ENCODE results near the gene CAPZA3. TPM values are rescaled to one million over a fixed set of nuclear protein-coding genes. Genes with fewer than 3 reads are reported as not detected.
"Not testable (repeated sequence)": the region's sequence is repeated elsewhere in the genome, so short reads cannot be mapped to it uniquely, and the experiment has no call there.

Gene CAPZA3
- not detected in 2 replicates for total RNA-seq

- no peaks in the 10 kb centered on the region for H3K27me3 Mint-ChIP-seq
- no peak within 1 kb of the TSS for H3K27ac Mint-ChIP-seq
- no peaks in the 10 kb centered on the region for H3K9me3 Mint-ChIP-seq
- H3K36me3 Mint-ChIP-seq (ENCODE audit: low read depth), result no peaks in the 10 kb centered on the region
- no peaks in the 10 kb centered on the region for H3K4me1 Mint-ChIP-seq
- DNase-seq, result no peak
- intact Hi-C loops (cut with micrococcal nuclease), result no loop called here
- no peak within 1 kb of the TSS for H3K4me3 Mint-ChIP-seq
These were observed at the start of gene CAPZA3, which contains the start of gene PLCZ1 for GRCh38 chr12:18737819-18738218. Gene CAPZA3 (plus strand): TSS chr12:18738119. CDS start chr12:18738269, 150 bp downstream. Gene PLCZ1 (minus strand): TSS chr12:18738012. CDS start chr12:18737371, 641 bp downstream.

- Mint-ChIP-seq H3K9me3 (peaks cover 5% of the 10 kb centered on the region), H3K4me3 (no peak overlapping the region), H3K27me3 (no peaks in the 10 kb centered on the region), H3K27ac (no peak overlapping the region), H3K4me1 (no peaks in the 10 kb centered on the region), H3K36me3 (ENCODE audit: low read depth) (no peaks in the 10 kb centered on the region)
- intact Hi-C loops (cut with micrococcal nuclease), result no loop called here
- no peak for DNase-seq
These were observed 48.1 kb upstream of the CAPZA3 start for GRCh38 chr12:18689771-18690170.

- no peaks in the 10 kb centered on the region for H3K27me3 Mint-ChIP-seq
- H3K9me3 Mint-ChIP-seq, result peaks cover 5% of the 10 kb centered on the region
- H3K36me3 Mint-ChIP-seq (ENCODE audit: low read depth), result no peaks in the 10 kb centered on the region
- no peak overlapping the region for H3K27ac Mint-ChIP-seq
- no peak for DNase-seq
- H3K4me3 Mint-ChIP-seq, result no peak overlapping the region
- H3K4me1 Mint-ChIP-seq, result no peaks in the 10 kb centered on the region
- intact Hi-C loops (cut with micrococcal nuclease), result no loop called here
These were observed 47.3 kb upstream of the CAPZA3 start for GRCh38 chr12:18690653-18691052.

GRCh38 chr12:18693986-18694385 is 43.9 kb upstream of the CAPZA3 start:
- H3K27ac Mint-ChIP-seq; H3K4me1 Mint-ChIP-seq; DNase-seq; H3K9me3 Mint-ChIP-seq; intact Hi-C loops (cut with micrococcal nuclease); H3K27me3 Mint-ChIP-seq; H3K36me3 Mint-ChIP-seq (ENCODE audit: low read depth); H3K4me3 Mint-ChIP-seq: not testable (repeated sequence)

GRCh38 chr12:18696971-18697602 is 40.8 kb upstream of the CAPZA3 start:
- H3K27me3 Mint-ChIP-seq, result no peaks in the 10 kb centered on the region
- H3K4me1 Mint-ChIP-seq, result no peaks in the 10 kb centered on the region
- H3K4me3 Mint-ChIP-seq, result no peak overlapping the region
- intact Hi-C loops (cut with micrococcal nuclease), result no loop called here
- no peak for DNase-seq
- peaks cover 5% of the 10 kb centered on the region for H3K9me3 Mint-ChIP-seq
- H3K36me3 Mint-ChIP-seq (ENCODE audit: low read depth), result no peaks in the 10 kb centered on the region
- no peak overlapping the region for H3K27ac Mint-ChIP-seq

GRCh38 chr12:18700271-18700670 is 37.6 kb upstream of the CAPZA3 start:
- H3K27me3 Mint-ChIP-seq, result no peaks in the 10 kb centered on the region
- intact Hi-C loops (cut with micrococcal nuclease), result no loop called here
- H3K9me3 Mint-ChIP-seq, result no peaks in the 10 kb centered on the region
- H3K4me3 Mint-ChIP-seq, result no peak overlapping the region
- DNase-seq, result no peak
- no peaks in the 10 kb centered on the region for H3K36me3 Mint-ChIP-seq (ENCODE audit: low read depth)
- no peak overlapping the region for H3K27ac Mint-ChIP-seq
- H3K4me1 Mint-ChIP-seq, result no peaks in the 10 kb centered on the region

- Mint-ChIP-seq H3K4me3 (no peak overlapping the region), H3K9me3 (peaks cover 4% of the 10 kb centered on the region), H3K36me3 (ENCODE audit: low read depth) (no peaks in the 10 kb centered on the region), H3K27me3 (no peaks in the 10 kb centered on the region), H3K4me1 (no peaks in the 10 kb centered on the region), H3K27ac (no peak overlapping the region)
- intact Hi-C loops (cut with micrococcal nuclease), result no loop called here
- DNase-seq, result no peak
These were observed 34.6 kb upstream of the CAPZA3 start for GRCh38 chr12:18703321-18703720.

GRCh38 chr12:18703911-18704310 is 34.0 kb upstream of the CAPZA3 start:
- intact Hi-C loops (cut with micrococcal nuclease), result no loop called here
- no peak overlapping the region for H3K27ac Mint-ChIP-seq
- H3K27me3 Mint-ChIP-seq, result no peaks in the 10 kb centered on the region
- no peak for DNase-seq
- H3K4me3 Mint-ChIP-seq, result no peak overlapping the region
- H3K4me1 Mint-ChIP-seq, result no peaks in the 10 kb centered on the region
- no peaks in the 10 kb centered on the region for H3K36me3 Mint-ChIP-seq (ENCODE audit: low read depth)
- peaks cover 4% of the 10 kb centered on the region for H3K9me3 Mint-ChIP-seq

- intact Hi-C loops (cut with micrococcal nuclease), result no loop called here
- Mint-ChIP-seq H3K9me3 (peaks cover 10% of the 10 kb centered on the region), H3K4me3 (no peak overlapping the region), H3K4me1 (no peaks in the 10 kb centered on the region), H3K27me3 (no peaks in the 10 kb centered on the region), H3K36me3 (ENCODE audit: low read depth) (no peaks in the 10 kb centered on the region), H3K27ac (no peak overlapping the region)
- no peak for DNase-seq
These were observed 31.1 kb upstream of the CAPZA3 start for GRCh38 chr12:18706798-18707197.

- Mint-ChIP-seq H3K4me3 (no peak overlapping the region), H3K4me1 (no peaks in the 10 kb centered on the region), H3K27ac (no peak overlapping the region), H3K27me3 (no peaks in the 10 kb centered on the region), H3K9me3 (no peaks in the 10 kb centered on the region), H3K36me3 (ENCODE audit: low read depth) (no peaks in the 10 kb centered on the region)
- intact Hi-C loops (cut with micrococcal nuclease), result no loop called here
- DNase-seq, result no peak
These were observed 21.7 kb upstream of the CAPZA3 start for GRCh38 chr12:18716236-18716635.

- intact Hi-C loops (cut with micrococcal nuclease), result no loop called here
- H3K27ac Mint-ChIP-seq, result no peak overlapping the region
- no peak for DNase-seq
These were observed 19.5 kb upstream of the CAPZA3 start for GRCh38 chr12:18718462-18718861.

GRCh38 chr12:18719922-18720510 is 17.9 kb upstream of the CAPZA3 start:
- Mint-ChIP-seq H3K27me3 (no peaks in the 10 kb centered on the region), H3K9me3 (no peaks in the 10 kb centered on the region), H3K27ac (no peak overlapping the region), H3K4me1 (no peaks in the 10 kb centered on the region), H3K4me3 (no peak overlapping the region), H3K36me3 (ENCODE audit: low read depth) (no peaks in the 10 kb centered on the region)
- no peak for DNase-seq
- intact Hi-C loops (cut with micrococcal nuclease), result no loop called here

More at GRCh38 chr12:18718462-18718861, 19.5 kb upstream of the CAPZA3 start:
- no peaks in the 10 kb centered on the region for H3K9me3 Mint-ChIP-seq
- H3K4me1 Mint-ChIP-seq, result no peaks in the 10 kb centered on the region
- H3K27me3 Mint-ChIP-seq, result no peaks in the 10 kb centered on the region
- H3K4me3 Mint-ChIP-seq, result no peak overlapping the region
- H3K36me3 Mint-ChIP-seq (ENCODE audit: low read depth), result no peaks in the 10 kb centered on the region

- H3K27ac Mint-ChIP-seq, result no peak overlapping the region
- no peak overlapping the region for H3K4me3 Mint-ChIP-seq
- H3K27me3 Mint-ChIP-seq, result no peaks in the 10 kb centered on the region
- no peak for DNase-seq
- intact Hi-C loops (cut with micrococcal nuclease), result no loop called here
- H3K9me3 Mint-ChIP-seq, result no peaks in the 10 kb centered on the region
- no peaks in the 10 kb centered on the region for H3K36me3 Mint-ChIP-seq (ENCODE audit: low read depth)
- no peaks in the 10 kb centered on the region for H3K4me1 Mint-ChIP-seq
These were observed 17.2 kb upstream of the CAPZA3 start for GRCh38 chr12:18720690-18721089.

GRCh38 chr12:18721452-18721851 is 16.5 kb upstream of the CAPZA3 start:
- Mint-ChIP-seq H3K36me3 (ENCODE audit: low read depth) (no peaks in the 10 kb centered on the region), H3K4me1 (no peaks in the 10 kb centered on the region), H3K9me3 (no peaks in the 10 kb centered on the region), H3K27ac (no peak overlapping the region), H3K27me3 (no peaks in the 10 kb centered on the region), H3K4me3 (no peak overlapping the region)
- no peak for DNase-seq
- intact Hi-C loops (cut with micrococcal nuclease), result no loop called here

GRCh38 chr12:18723752-18724151 is 14.2 kb upstream of the CAPZA3 start:
- intact Hi-C loops (cut with micrococcal nuclease), result no loop called here
- no peaks in the 10 kb centered on the region for H3K9me3 Mint-ChIP-seq
- H3K36me3 Mint-ChIP-seq (ENCODE audit: low read depth), result no peaks in the 10 kb centered on the region
- H3K4me1 Mint-ChIP-seq, result no peaks in the 10 kb centered on the region
- H3K27me3 Mint-ChIP-seq, result no peaks in the 10 kb centered on the region
- no peak for DNase-seq
- H3K27ac Mint-ChIP-seq, result no peak overlapping the region
- no peak overlapping the region for H3K4me3 Mint-ChIP-seq
